IMR-90 (cell line): ENCODE results near the gene MAPK9.

Experiments
- MXI1 ChIP-seq: IDR thresholded peaks from 2 replicates; pipeline ENCODE4 v1.6.1; 2012; ENCODE audit warnings: low read depth, mild to moderate bottlenecking, low read length, moderate library complexity, borderline replicate concordance
- RCOR1 ChIP-seq: IDR thresholded peaks from 2 replicates; pipeline ENCODE4 v1.6.1; 2012; ENCODE audit warnings: mild to moderate bottlenecking, low read length, improper control_type of control experiment; ENCODE audit not compliant: insufficient replicate concordance
- TF ChIP-seq, protein P1 (sequence below): conservative IDR thresholded peaks from 2 replicates; pipeline ENCODE4 v1.5.1; 2012; ENCODE audit warnings: mild to moderate bottlenecking, low read depth, low read length, improper control_type of control experiment

DNA sequence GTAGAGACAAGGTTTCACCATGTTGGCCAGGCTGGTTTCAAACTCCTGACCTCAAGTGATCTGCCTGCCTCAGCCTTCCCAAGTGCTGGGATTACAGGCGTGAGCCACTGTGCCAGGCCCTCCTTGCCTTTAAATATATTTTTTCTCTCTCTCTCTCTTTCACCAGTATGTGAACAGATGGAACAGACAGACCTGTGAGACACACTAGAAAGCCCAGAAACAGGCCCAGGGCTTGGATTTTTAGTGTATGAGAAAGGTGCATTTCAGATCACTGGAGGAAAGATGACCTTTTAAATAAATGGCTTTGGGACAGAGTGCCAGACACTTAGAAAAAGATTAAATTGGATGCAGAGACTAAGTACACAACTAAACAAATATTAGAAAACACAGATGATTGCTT, 86.0 kb downstream of the MAPK9 start:
- TF ChIP-seq, protein P1, sequence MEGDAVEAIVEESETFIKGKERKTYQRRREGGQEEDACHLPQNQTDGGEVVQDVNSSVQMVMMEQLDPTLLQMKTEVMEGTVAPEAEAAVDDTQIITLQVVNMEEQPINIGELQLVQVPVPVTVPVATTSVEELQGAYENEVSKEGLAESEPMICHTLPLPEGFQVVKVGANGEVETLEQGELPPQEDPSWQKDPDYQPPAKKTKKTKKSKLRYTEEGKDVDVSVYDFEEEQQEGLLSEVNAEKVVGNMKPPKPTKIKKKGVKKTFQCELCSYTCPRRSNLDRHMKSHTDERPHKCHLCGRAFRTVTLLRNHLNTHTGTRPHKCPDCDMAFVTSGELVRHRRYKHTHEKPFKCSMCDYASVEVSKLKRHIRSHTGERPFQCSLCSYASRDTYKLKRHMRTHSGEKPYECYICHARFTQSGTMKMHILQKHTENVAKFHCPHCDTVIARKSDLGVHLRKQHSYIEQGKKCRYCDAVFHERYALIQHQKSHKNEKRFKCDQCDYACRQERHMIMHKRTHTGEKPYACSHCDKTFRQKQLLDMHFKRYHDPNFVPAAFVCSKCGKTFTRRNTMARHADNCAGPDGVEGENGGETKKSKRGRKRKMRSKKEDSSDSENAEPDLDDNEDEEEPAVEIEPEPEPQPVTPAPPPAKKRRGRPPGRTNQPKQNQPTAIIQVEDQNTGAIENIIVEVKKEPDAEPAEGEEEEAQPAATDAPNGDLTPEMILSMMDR, result no peak
- no peak for TF ChIP-seq MXI1
- no peak for TF ChIP-seq RCOR1
